GM18861 (cell line): ENCODE measurements around the gene REPS2.

Experiments used
- ATAC-seq: cut with Tn5 transposase; IDR thresholded peaks from one replicate; pipeline ENCODE4 v1.9.1; 2021; ENCODE audit not compliant: unreplicated experiment

Gene REPS2

GRCh38 chrX:17192106-17192505 lies 245.6 kb downstream of the REPS2 start:
- no peak for ATAC-seq
